Activated CD4-positive, alpha-beta T cell treated with anti-CD3 and anti-CD28 coated beads, Interleukin-2, amount 10 ng/mL, durations not matched to agents 24 days and 14 days (primary cell): ENCODE measurements around the gene SRSF8. TPM values are rescaled to one million over a fixed set of nuclear protein-coding genes. Genes with fewer than 3 reads are reported as not detected.

Experiments used
- DNase-seq: peaks from one replicate; pipeline ENCODE4 v3.0.0; 2022
- H3K27ac Mint-ChIP-seq: one replicate; pipeline ENCODE4 v1.8.0; 2022; ENCODE audit warnings: mild to moderate bottlenecking, mixed read lengths
- H3K27me3 Mint-ChIP-seq: one replicate; pipeline ENCODE4 v1.8.0; 2022; ENCODE audit warnings: mixed read lengths
- H3K36me3 Mint-ChIP-seq: one replicate; pipeline ENCODE4 v1.8.0; 2022; ENCODE audit warnings: low read depth, mild to moderate bottlenecking, mixed read lengths
- H3K4me1 Mint-ChIP-seq: one replicate; pipeline ENCODE4 v1.8.0; 2021; ENCODE audit warnings: mixed read lengths
- H3K4me3 Mint-ChIP-seq: one replicate; pipeline ENCODE4 v1.8.0; 2022; ENCODE audit warnings: mild to moderate bottlenecking, moderate library complexity, mixed read lengths
- H3K9me3 Mint-ChIP-seq: one replicate; pipeline ENCODE4 v1.8.0; 2021; ENCODE audit warnings: mixed read lengths
- intact Hi-C: fragments of 100-400 bp; cut with micrococcal nuclease; formaldehyde crosslinking; loops from one replicate; pipeline ENCODE4 v1.15.1; 2023
- total RNA-seq: library from RNA; stranded (reverse); gene quantifications from 2 replicates; pipeline ENCODE4 v1.2.3, GENCODE V29; 2022

Gene SRSF8
- total RNA-seq, 1 donor from 2014 or later, result 46.0 TPM

DNA sequence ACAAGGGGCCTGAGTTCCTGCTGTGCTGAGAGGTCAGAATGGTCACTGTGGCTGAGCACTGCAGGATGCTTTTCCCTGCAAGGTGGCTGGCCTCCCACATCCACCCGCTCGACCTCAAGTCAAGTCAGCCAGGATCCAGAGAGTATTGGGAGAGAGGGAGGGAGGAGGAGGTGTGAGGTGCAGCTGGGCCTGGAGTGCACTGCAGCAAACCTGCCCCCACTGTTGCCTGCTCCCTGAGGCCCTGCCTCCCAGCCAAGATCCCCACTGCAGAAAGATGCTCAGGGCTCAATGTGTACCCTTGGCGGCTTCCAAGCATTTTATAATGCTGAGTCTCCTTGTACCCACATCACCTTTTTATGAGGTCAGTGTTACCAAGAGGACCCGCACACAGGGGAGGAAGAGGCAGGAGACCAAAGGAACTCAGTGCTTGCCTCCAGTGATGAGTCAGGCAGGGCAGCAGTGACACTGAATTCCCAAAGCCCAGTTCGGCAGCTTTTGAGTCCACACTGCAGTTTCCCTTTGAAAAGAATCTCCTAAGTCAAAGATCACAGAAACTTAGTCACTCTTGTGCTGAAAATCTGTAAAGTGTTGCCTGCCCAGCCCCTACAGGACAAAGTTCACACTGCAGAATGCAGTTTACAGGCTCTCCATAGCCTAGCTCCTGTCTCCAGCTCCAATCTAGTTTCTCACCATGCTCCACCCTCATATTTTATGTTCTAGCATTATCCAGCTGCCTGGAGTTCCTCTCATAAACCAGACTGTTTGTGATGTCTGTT, 26.0 kb downstream of the SRSF8 start:
- Mint-ChIP-seq H3K27ac (peak overlapping the region; percentile 65), H3K9me3 (no peaks in the 10 kb centered on the region), H3K36me3 (peaks cover 21% of the 10 kb centered on the region), H3K4me1 (peaks cover 72% of the 10 kb centered on the region), H3K4me3 (peak overlapping the region; percentile 89), H3K27me3 (no peaks in the 10 kb centered on the region)
- peak; percentile 80 for DNase-seq
- intact Hi-C loops, result loop anchor here (1.0 to 10.0 kb wide), 3 partner anchors 8 to 612 kb away; no protein-coding TSS in a partner anchor

DNA sequence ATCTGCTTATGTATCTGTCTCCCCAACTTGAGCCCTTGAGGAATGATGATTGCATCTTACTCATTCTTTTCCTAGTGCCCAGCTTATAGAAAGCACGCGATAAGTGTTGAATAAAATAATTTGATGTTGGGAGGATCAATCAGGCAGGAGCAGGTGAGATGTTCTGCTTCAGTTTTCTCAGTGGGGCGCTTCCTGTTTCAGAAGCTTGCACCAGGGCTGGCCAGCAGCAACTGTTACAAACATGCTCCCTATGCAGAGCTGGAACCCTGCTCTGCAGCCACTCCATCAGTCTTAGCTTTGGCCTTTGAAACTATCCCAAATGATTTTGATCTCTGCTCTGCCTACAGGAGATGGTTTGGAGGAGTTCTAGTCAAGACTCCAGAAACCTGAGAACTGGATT, 26.8 kb downstream of the SRSF8 start:
- intact Hi-C loops, result loop anchor here (1.0 to 10.0 kb wide), 3 partner anchors 9 to 611 kb away; no protein-coding TSS in a partner anchor
- H3K4me3 Mint-ChIP-seq, result peak overlapping the region; percentile 47
- H3K9me3 Mint-ChIP-seq, result no peaks in the 10 kb centered on the region
- peaks cover 26% of the 10 kb centered on the region for H3K36me3 Mint-ChIP-seq
- H3K27ac Mint-ChIP-seq, result peak overlapping the region; percentile 65
- H3K27me3 Mint-ChIP-seq, result no peaks in the 10 kb centered on the region
- no peak for DNase-seq
- H3K4me1 Mint-ChIP-seq, result peaks cover 68% of the 10 kb centered on the region

DNA sequence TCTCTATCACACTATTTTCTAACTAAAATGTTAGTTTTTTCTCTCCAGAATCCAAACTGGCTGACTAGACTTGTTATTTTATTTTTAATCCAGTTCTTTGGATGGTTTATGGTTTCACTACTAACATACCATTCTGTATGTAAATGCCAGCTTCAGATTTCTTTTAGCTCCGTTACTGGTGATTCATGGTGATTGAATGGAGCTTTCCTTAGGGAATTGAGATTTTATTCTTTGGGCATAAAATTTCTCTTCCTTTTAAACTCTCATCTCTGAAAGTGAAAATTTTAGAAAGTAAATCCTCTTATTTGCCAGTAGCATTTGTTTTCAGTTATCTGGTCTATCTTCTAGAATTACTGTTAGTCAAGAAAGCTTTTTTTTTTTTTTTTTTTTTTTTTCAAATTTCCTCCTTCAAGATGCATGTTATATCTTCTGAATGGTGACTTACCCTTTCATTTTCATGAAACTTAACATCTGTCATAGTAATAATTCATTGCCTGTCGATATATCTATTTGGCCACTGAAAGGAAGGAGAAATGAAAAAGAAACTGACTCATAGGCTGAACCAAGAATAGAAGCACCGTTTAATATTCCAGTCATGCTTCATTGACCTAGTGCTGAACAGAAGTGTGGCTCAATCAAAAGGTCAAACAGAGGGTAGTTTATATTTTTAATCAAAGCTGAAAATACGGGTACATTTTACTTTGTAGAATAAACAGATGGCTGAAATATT, 29.3 kb downstream of the SRSF8 start:
- H3K36me3 Mint-ChIP-seq, result peaks cover 35% of the 10 kb centered on the region
- intact Hi-C loops, result loop anchor here (10.0 kb wide), 1 partner anchor 609 kb away; no protein-coding TSS in a partner anchor

GRCh38 chr11:95097209-95097608, 30.5 kb downstream of the SRSF8 start:
- Mint-ChIP-seq H3K4me1 (peaks cover 45% of the 10 kb centered on the region), H3K4me3 (no peak overlapping the region), H3K9me3 (no peaks in the 10 kb centered on the region), H3K27me3 (no peaks in the 10 kb centered on the region), H3K27ac (peak overlapping the region; percentile 2), H3K36me3 (peaks cover 32% of the 10 kb centered on the region)
- no peak for DNase-seq
- intact Hi-C loops, result loop anchor here (10.0 kb wide), 1 partner anchor 608 kb away; no protein-coding TSS in a partner anchor

More for the DNA sequence above, 29.3 kb downstream of the SRSF8 start:
- no peaks in the 10 kb centered on the region for H3K27me3 Mint-ChIP-seq
- H3K4me3 Mint-ChIP-seq, result peak overlapping the region; percentile 45
- DNase-seq, result no peak
- H3K4me1 Mint-ChIP-seq, result peaks cover 55% of the 10 kb centered on the region
- H3K9me3 Mint-ChIP-seq, result no peaks in the 10 kb centered on the region
- H3K27ac Mint-ChIP-seq, result peak overlapping the region; percentile 45

- Mint-ChIP-seq H3K4me3 (no peak overlapping the region), H3K27ac (no peak overlapping the region), H3K36me3 (peaks cover 38% of the 10 kb centered on the region), H3K9me3 (no peaks in the 10 kb centered on the region), H3K27me3 (no peaks in the 10 kb centered on the region), H3K4me1 (peaks cover 35% of the 10 kb centered on the region)
- DNase-seq, result no peak
- intact Hi-C loops, result loop anchor here (10.0 kb wide), 1 partner anchor 606 kb away; no protein-coding TSS in a partner anchor
These were observed 32.1 kb downstream of the SRSF8 start for GRCh38 chr11:95098826-95099225.

- no peak for DNase-seq
- peaks cover 27% of the 10 kb centered on the region for H3K4me1 Mint-ChIP-seq
- no peak overlapping the region for H3K27ac Mint-ChIP-seq
- intact Hi-C loops, result no loop called here
- peaks cover 32% of the 10 kb centered on the region for H3K36me3 Mint-ChIP-seq
- H3K4me3 Mint-ChIP-seq, result no peak overlapping the region
- no peaks in the 10 kb centered on the region for H3K9me3 Mint-ChIP-seq
- H3K27me3 Mint-ChIP-seq, result no peaks in the 10 kb centered on the region
These were observed 33.5 kb downstream of the SRSF8 start for GRCh38 chr11:95100191-95100648.

- intact Hi-C loops, result no loop called here
- no peak overlapping the region for H3K4me3 Mint-ChIP-seq
These were observed 34.3 kb downstream of the SRSF8 start for GRCh38 chr11:95100856-95101507.

DNA sequence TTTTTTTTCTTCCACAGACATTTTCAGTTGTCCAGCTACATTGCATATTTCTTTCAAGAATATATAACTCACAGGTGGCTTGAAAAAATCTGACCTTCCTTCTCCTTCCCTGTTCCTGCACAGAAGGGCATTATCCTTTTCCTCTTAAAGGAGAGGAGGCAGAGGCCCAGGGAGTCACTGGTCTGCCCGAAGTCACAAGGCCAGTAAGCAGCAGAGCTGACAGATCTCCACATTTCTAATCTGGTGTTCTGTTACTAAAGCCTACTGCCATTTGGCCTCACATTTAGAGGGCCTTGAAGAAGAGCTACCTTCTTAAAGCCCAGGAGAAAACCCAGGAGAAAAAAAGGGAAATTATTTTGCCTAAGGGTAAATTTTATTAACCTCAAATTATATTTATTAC, 35.2 kb downstream of the SRSF8 start:
- intact Hi-C loops, result no loop called here
- H3K4me3 Mint-ChIP-seq, result no peak overlapping the region
- H3K27ac Mint-ChIP-seq, result no peak overlapping the region
- H3K9me3 Mint-ChIP-seq, result no peaks in the 10 kb centered on the region
- DNase-seq, result no peak
- peaks cover 19% of the 10 kb centered on the region for H3K4me1 Mint-ChIP-seq
- no peaks in the 10 kb centered on the region for H3K27me3 Mint-ChIP-seq
- H3K36me3 Mint-ChIP-seq, result peaks cover 34% of the 10 kb centered on the region

More at GRCh38 chr11:95100856-95101507, 34.3 kb downstream of the SRSF8 start:
- Mint-ChIP-seq H3K27ac (no peak overlapping the region), H3K4me1 (peaks cover 21% of the 10 kb centered on the region), H3K36me3 (peaks cover 32% of the 10 kb centered on the region), H3K27me3 (no peaks in the 10 kb centered on the region), H3K9me3 (no peaks in the 10 kb centered on the region)
- no peak for DNase-seq

GRCh38 chr11:95102733-95103132, 36.0 kb downstream of the SRSF8 start:
- DNase-seq, result peak; percentile 40
- Mint-ChIP-seq H3K27me3 (no peaks in the 10 kb centered on the region), H3K36me3 (peaks cover 27% of the 10 kb centered on the region), H3K9me3 (no peaks in the 10 kb centered on the region), H3K4me3 (no peak overlapping the region), H3K4me1 (peaks cover 12% of the 10 kb centered on the region), H3K27ac (peak overlapping the region; percentile 14)
- intact Hi-C loops, result loop anchor here (1.0 kb wide), 1 partner anchor 9 kb away; no protein-coding TSS in a partner anchor

DNA sequence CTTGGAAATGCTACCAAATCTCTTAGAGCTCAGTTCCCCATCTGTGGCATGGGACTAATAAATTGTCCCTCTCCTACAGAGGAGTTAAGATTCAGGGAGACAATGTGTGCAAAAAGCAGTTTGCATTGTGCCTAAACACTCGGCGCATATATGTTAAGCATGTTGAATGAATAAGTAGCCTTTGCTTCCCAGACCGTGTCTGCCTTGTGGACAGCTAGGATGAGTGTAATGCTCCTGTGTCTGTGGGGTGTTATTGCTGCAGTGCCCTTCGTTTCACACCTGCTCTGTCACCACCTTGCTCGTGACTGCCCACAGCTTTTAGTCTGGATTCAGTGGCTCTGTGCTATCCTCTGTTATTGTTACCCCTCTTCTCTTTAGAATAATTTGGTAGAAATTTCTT, 37.0 kb downstream of the SRSF8 start:
- H3K4me1 Mint-ChIP-seq, result peaks cover 16% of the 10 kb centered on the region
- H3K4me3 Mint-ChIP-seq, result no peak overlapping the region
- no peak overlapping the region for H3K27ac Mint-ChIP-seq
- intact Hi-C loops, result loop anchor here (1.0 kb wide), 1 partner anchor 10 kb away; no protein-coding TSS in a partner anchor
- DNase-seq, result peak; percentile 43
- H3K27me3 Mint-ChIP-seq, result no peaks in the 10 kb centered on the region
- H3K9me3 Mint-ChIP-seq, result no peaks in the 10 kb centered on the region
- peaks cover 21% of the 10 kb centered on the region for H3K36me3 Mint-ChIP-seq

- H3K4me3 Mint-ChIP-seq, result no peak overlapping the region
- no peak overlapping the region for H3K27ac Mint-ChIP-seq
- DNase-seq, result no peak
- H3K36me3 Mint-ChIP-seq, result peaks cover 24% of the 10 kb centered on the region
- no peaks in the 10 kb centered on the region for H3K27me3 Mint-ChIP-seq
- H3K4me1 Mint-ChIP-seq, result peaks cover 16% of the 10 kb centered on the region
- intact Hi-C loops, result no loop called here
- H3K9me3 Mint-ChIP-seq, result no peaks in the 10 kb centered on the region
These were observed 37.6 kb downstream of the SRSF8 start for GRCh38 chr11:95104121-95104830.

- Mint-ChIP-seq H3K4me1 (peaks cover 16% of the 10 kb centered on the region), H3K27me3 (no peaks in the 10 kb centered on the region), H3K4me3 (no peak overlapping the region), H3K27ac (no peak overlapping the region), H3K9me3 (no peaks in the 10 kb centered on the region), H3K36me3 (peaks cover 24% of the 10 kb centered on the region)
- intact Hi-C loops, result no loop called here
- no peak for DNase-seq
These were observed 38.1 kb downstream of the SRSF8 start for GRCh38 chr11:95104856-95105255.

DNA sequence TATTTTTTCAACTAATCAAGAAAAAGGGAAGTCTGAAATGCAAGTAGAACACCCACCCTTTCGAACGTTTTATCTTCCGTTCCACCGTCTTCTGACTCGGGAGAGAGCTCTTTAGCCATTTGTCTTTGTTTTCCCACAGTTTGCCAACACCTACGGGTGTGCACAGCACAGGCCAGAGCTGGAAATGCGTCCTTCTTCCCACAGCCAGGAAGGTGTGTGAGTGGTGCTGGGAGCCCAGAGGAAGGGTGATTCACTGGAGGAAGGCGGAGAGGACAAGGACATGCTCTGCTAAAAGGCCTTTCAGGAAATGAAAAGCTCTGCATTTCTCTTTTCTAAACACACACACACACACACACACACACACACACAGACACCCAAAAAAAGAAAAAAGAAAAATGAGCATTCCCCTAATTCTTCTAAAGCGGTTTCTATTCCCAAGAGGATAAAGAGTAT, 41.5 kb downstream of the SRSF8 start:
- Mint-ChIP-seq H3K27me3 (no peaks in the 10 kb centered on the region), H3K36me3 (peaks cover 20% of the 10 kb centered on the region), H3K4me3 (no peak overlapping the region), H3K27ac (no peak overlapping the region), H3K9me3 (no peaks in the 10 kb centered on the region), H3K4me1 (peaks cover 11% of the 10 kb centered on the region)
- intact Hi-C loops, result no loop called here
- no peak for DNase-seq
